PFSK-1 (cell line): ENCODE results near the gene ETV7.

Experiments used
- FOXP2 ChIP-seq: optimal IDR thresholded peaks from 2 replicates; pipeline ENCODE3; 2011; ENCODE audit warnings: borderline replicate concordance, control low read depth, inconsistent platforms; ENCODE audit not compliant: insufficient read depth; ENCODE audit errors: extremely low read length, extremely low read depth
- POLR2AphosphoS5 ChIP-seq: IDR thresholded peaks from 2 replicates; pipeline ENCODE4 v1.6.1; 2012; ENCODE audit warnings: low read depth, mild to moderate bottlenecking, control low read depth, low read length, moderate library complexity
- SIN3A ChIP-seq: IDR thresholded peaks from 2 replicates; pipeline ENCODE4 v1.6.1; 2012; ENCODE audit warnings: mild to moderate bottlenecking, low read length, moderate library complexity, borderline replicate concordance; ENCODE audit not compliant: insufficient read depth
- TAF1 ChIP-seq: IDR thresholded peaks from 2 replicates; pipeline ENCODE4 v1.6.1; 2012; ENCODE audit warnings: low read length, control low read depth, borderline replicate concordance; ENCODE audit not compliant: insufficient read depth
- TF ChIP-seq, protein P1 (sequence below), 2 experiments: IDR thresholded peaks; 2 replicates each; pipeline versions ENCODE4 v1.6.1 to v1.8.0; 2011 to 2012; ENCODE audit warnings: low read depth in 2 of 2, low read length in 2 of 2, control low read depth in 1 of 2, inconsistent platforms in 1 of 2, mild to moderate bottlenecking in 1 of 2, moderate library complexity in 1 of 2; ENCODE audit not compliant: insufficient read depth in 1 of 2

Gene ETV7

DNA sequence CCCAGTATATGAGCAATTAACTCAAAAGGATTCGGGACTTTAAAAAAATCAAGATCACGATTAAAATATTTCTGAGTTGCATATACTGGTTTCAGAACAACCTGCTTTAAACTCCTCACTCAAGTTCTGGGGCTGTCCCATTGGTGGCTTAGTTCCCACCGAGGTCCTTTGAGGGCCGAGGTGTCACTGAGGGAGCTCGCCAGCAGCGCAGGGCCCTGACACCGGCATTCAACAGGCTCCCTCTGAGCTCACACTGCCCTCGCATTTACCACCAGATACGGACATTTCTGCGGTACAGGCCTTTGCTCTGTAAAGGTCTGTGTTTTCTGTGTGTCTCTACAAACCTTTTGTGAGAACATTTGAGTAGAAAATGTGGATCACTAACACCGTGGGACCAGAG is 26.4 kb downstream of the ETV7 start:
- TF ChIP-seq TAF1, result no peak
- no peak for TF ChIP-seq POLR2AphosphoS5
- TF ChIP-seq SIN3A, result no peak
- TF ChIP-seq, protein P1, sequence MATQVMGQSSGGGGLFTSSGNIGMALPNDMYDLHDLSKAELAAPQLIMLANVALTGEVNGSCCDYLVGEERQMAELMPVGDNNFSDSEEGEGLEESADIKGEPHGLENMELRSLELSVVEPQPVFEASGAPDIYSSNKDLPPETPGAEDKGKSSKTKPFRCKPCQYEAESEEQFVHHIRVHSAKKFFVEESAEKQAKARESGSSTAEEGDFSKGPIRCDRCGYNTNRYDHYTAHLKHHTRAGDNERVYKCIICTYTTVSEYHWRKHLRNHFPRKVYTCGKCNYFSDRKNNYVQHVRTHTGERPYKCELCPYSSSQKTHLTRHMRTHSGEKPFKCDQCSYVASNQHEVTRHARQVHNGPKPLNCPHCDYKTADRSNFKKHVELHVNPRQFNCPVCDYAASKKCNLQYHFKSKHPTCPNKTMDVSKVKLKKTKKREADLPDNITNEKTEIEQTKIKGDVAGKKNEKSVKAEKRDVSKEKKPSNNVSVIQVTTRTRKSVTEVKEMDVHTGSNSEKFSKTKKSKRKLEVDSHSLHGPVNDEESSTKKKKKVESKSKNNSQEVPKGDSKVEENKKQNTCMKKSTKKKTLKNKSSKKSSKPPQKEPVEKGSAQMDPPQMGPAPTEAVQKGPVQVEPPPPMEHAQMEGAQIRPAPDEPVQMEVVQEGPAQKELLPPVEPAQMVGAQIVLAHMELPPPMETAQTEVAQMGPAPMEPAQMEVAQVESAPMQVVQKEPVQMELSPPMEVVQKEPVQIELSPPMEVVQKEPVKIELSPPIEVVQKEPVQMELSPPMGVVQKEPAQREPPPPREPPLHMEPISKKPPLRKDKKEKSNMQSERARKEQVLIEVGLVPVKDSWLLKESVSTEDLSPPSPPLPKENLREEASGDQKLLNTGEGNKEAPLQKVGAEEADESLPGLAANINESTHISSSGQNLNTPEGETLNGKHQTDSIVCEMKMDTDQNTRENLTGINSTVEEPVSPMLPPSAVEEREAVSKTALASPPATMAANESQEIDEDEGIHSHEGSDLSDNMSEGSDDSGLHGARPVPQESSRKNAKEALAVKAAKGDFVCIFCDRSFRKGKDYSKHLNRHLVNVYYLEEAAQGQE (IDR thresholded peaks at IDR 0.05; ENCODE audit: insufficient read depth in 1 of 2, low read depth in 2 of 2, low read length in 2 of 2), result no peak
- TF ChIP-seq FOXP2, result no peak

DNA sequence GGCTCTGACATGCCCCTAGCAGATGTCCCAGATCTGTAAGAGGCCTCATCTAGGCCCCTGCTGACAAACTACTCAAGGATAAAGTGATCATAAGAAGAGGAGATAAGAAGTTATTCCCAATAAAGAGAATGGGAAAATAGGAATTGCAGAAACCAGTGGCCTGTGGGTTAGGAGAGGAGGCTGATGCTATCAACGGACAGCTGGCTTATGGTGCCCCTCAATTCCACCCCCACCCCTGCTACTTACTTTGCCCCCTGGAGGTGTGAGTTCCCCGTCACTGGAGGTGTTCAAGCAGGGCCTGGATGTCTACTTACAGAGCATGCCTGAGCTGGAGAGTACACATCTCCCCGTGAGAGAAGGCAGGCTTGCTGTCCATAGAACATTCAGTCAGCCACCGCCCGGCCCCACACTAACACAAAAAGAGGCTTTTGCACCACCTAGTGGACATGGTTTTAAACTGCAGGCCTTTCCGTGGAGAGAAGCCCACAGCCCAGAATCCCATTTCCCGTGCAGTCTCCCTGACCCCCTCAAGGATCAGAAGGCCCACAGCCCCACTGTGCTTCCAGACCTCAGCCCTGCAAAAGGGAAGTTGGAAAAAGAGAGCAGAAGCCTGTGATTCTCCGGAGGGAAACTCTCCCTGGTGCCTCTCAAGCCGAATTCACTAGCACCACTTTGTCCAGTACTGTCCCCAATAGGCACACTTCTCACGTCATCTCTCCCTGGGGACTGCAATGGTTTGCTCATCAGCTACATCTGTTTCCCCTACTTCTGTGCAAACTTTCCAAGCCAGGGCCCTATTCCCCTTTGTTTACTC is 27.0 kb downstream of the ETV7 start:
- no peak for TF ChIP-seq SIN3A
- TF ChIP-seq, protein P1 (IDR thresholded peaks at IDR 0.05; ENCODE audit: insufficient read depth in 1 of 2, low read depth in 2 of 2, low read length in 2 of 2), result no peak
- TF ChIP-seq TAF1, result no peak
- no peak for TF ChIP-seq FOXP2
- no peak for TF ChIP-seq POLR2AphosphoS5

DNA sequence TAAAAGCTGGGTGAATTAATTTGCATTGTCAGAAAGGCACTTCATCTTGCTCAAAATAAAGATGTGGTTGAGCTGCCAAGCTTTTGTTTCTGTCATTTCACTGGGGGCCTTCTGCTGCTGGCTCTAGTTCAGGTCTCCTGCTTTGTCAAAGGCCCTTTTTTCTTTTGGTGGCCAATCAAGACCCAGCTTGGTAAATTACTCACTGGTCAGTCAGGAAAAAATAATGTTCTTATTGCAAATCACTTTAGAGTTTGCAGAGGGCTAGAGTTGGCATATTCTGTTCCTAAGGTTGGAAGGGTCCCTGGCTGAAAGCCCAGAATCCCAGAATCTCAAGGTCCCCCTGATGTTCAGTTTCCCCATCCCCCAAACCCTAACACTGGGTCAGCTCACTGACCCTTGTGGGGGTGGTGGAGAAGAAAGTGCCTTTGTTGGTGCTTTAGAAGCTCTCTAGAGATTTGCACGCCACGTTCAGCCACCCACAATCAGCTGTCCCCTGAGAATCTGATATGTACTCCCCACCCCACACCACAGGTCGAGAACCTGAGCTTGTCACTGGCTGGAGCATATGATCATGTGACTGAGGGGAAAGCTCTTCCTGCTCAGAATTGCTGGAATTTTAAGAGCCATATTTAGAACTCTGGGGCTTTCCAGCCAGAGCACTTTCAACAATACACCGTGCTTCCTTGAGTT is 29.1 kb downstream of the ETV7 start:
- no peak for TF ChIP-seq POLR2AphosphoS5

DNA sequence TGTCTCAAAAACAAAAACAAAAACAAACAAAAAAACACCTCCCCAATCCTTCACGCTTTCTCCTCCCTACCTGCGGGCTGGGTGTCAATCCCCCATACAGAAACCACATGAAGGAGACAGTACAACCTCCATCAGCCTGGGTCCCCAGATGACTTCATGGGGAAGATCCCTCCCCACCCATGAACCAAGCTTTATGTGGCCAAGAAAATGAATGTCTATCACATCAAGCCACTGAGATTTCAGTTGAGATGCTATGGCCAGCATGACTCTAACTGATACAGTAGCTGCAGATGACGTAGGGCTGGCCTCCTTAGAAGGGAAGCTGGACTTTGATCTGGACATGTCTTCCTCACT is 29.6 kb downstream of the ETV7 start:
- TF ChIP-seq FOXP2 (no peak), POLR2AphosphoS5 (no peak), TAF1 (no peak), SIN3A (no peak)
- TF ChIP-seq, protein P1 (IDR thresholded peaks at IDR 0.05; ENCODE audit: insufficient read depth in 1 of 2, low read depth in 2 of 2, low read length in 2 of 2), result no peak

DNA sequence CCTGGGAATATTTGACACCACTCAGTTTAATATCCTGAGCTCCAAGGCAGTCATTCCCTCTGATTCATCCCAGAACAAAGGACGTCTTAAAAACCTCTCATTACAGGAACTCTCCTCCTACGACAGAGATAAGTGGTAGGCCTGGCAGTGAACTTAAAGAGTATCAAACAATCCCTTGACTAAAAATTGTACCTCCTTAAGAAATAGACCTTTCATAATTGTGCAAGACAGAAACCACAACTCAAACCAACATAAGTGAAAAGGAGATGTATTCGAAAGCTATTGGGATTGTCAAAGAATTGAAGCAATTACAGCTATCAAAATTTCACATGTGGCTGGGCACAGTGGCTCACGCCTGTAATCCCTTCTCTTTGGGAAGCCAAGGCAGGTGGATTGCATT is 31.6 kb downstream of the ETV7 start:
- TF ChIP-seq POLR2AphosphoS5 (no peak), FOXP2 (no peak)

DNA sequence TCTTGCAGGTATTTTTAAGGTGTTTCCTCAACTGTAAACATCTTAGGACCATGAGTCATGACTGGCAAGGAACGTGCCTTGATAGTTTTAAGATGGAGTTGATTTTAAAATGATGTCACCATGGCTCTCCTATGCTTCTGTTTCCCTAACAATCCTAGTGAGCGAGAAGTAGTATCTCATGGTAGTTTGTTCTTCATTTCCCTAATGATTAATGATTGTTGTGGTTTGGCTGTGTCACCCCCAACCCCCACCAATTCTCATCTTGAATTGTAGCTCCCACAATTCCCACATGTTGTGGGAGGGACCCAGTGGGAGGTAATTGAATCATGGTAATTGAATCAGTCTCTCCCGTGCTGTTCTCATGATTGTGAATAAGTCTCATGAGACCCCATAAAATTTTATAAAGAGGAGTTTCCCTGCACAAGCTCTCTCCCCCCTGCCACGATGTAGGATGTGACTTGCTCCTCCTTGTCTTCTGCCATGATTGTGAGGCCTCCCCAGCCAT is 34.0 kb downstream of the ETV7 start:
- TF ChIP-seq FOXP2, result no peak
- no peak for TF ChIP-seq POLR2AphosphoS5
